Ishikawa (cell line): ENCODE measurements around the gene TMEM178B.

Experiments used
- CEBPB ChIP-seq: IDR thresholded peaks from 2 replicates; pipeline ENCODE4 v1.6.1; 2012
- CREB1 ChIP-seq: IDR thresholded peaks from 2 replicates; pipeline ENCODE4 v1.6.1; 2012; ENCODE audit warnings: low read depth
- EGR1 ChIP-seq: IDR thresholded peaks from 2 replicates; pipeline ENCODE4 v1.6.1; 2012
- EP300 ChIP-seq: IDR thresholded peaks from 2 replicates; pipeline ENCODE4 v1.6.1; 2012; ENCODE audit warnings: borderline replicate concordance
- FOXM1 ChIP-seq: IDR thresholded peaks from 2 replicates; pipeline ENCODE4 v1.6.1; 2012; ENCODE audit warnings: low read depth, borderline replicate concordance
- NFIC ChIP-seq: IDR thresholded peaks from 2 replicates; pipeline ENCODE4 v1.6.1; 2012
- RAD21 ChIP-seq: IDR thresholded peaks from 2 replicates; pipeline ENCODE4 v1.6.1; 2012; ENCODE audit warnings: low read depth
- TAF1 ChIP-seq: IDR thresholded peaks from 2 replicates; pipeline ENCODE4 v1.6.1; 2012; ENCODE audit warnings: low read depth, mild to moderate bottlenecking
- TCF12 ChIP-seq: IDR thresholded peaks from 2 replicates; pipeline ENCODE4 v1.6.1; 2012; ENCODE audit warnings: low read depth
- TEAD4 ChIP-seq: IDR thresholded peaks from 2 replicates; pipeline ENCODE4 v1.6.1; 2012
- YY1 ChIP-seq: IDR thresholded peaks from 2 replicates; pipeline ENCODE4 v1.6.1; 2012; ENCODE audit warnings: low read depth
- ZBTB7A ChIP-seq: IDR thresholded peaks from 2 replicates; pipeline ENCODE4 v1.6.1; 2012; ENCODE audit warnings: low read depth
- TF ChIP-seq, protein P1 (sequence below): IDR thresholded peaks from 2 replicates; pipeline ENCODE4 v1.6.1; 2012
- TF ChIP-seq, protein P2 (sequence below): IDR thresholded peaks from 2 replicates; pipeline ENCODE4 v1.6.1; 2012; ENCODE audit warnings: low read depth, mild to moderate bottlenecking

DNA sequence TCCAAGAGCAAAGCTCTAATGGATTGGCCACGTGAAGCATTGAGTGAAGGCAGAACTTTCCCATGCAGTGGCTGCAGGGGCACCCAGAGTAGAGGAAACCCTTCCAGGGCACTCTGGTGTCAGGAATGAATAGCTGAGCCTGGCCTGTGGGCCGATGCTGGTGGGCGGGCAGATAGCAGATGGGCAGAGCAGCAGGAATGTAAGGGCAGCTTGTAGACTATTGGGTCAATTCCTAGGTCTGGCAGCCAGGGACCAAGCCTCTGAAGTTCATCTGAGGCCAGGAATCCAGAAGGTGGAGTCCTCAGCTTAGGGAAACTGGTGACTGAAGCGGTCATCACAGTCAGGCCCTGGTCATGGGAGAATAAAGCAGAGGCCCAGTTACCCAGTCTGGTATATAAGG, 115.4 kb downstream of the TMEM178B start:
- TF ChIP-seq EP300 (no peak), FOXM1 (no peak), TAF1 (no peak), CREB1 (no peak), RAD21 (no peak), ZBTB7A (no peak), EGR1 (no peak), NFIC (no peak), TCF12 (no peak), YY1 (no peak), CEBPB (no peak), TEAD4 (no peak)
- TF ChIP-seq, protein P1, sequence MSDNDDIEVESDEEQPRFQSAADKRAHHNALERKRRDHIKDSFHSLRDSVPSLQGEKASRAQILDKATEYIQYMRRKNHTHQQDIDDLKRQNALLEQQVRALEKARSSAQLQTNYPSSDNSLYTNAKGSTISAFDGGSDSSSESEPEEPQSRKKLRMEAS: no peak
- TF ChIP-seq, protein P2, sequence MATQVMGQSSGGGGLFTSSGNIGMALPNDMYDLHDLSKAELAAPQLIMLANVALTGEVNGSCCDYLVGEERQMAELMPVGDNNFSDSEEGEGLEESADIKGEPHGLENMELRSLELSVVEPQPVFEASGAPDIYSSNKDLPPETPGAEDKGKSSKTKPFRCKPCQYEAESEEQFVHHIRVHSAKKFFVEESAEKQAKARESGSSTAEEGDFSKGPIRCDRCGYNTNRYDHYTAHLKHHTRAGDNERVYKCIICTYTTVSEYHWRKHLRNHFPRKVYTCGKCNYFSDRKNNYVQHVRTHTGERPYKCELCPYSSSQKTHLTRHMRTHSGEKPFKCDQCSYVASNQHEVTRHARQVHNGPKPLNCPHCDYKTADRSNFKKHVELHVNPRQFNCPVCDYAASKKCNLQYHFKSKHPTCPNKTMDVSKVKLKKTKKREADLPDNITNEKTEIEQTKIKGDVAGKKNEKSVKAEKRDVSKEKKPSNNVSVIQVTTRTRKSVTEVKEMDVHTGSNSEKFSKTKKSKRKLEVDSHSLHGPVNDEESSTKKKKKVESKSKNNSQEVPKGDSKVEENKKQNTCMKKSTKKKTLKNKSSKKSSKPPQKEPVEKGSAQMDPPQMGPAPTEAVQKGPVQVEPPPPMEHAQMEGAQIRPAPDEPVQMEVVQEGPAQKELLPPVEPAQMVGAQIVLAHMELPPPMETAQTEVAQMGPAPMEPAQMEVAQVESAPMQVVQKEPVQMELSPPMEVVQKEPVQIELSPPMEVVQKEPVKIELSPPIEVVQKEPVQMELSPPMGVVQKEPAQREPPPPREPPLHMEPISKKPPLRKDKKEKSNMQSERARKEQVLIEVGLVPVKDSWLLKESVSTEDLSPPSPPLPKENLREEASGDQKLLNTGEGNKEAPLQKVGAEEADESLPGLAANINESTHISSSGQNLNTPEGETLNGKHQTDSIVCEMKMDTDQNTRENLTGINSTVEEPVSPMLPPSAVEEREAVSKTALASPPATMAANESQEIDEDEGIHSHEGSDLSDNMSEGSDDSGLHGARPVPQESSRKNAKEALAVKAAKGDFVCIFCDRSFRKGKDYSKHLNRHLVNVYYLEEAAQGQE: no peak
